H1 (cell line): ENCODE data around the gene HLA-E. TPM values are rescaled to one million over a fixed set of nuclear protein-coding genes. Genes with fewer than 3 reads are reported as not detected.

Source experiments
- CTCF ChIA-PET: fragments of 300-600 bp; sonication (Branson Sonifier 250); formaldehyde crosslinking; loops from one replicate; lab custom pipeline; 2021; ENCODE audit not compliant: partially characterized antibody; lab: Charles Lee
- POLR2A ChIA-PET: fragments of 300-600 bp; sonication (Branson Sonifier 250); formaldehyde crosslinking; loops from one replicate; lab custom pipeline; 2021; ENCODE audit warnings: inconsistent platforms; ENCODE audit not compliant: partially characterized antibody; lab: Charles Lee
- DNase-seq, 2 experiments: peaks; one replicate each; pipeline versions ENCODE4 v3.0.0 to v3.0.0-alpha.2; 2010 to 2022; ENCODE audit warnings: low spot score in 2 of 2, low read depth in 1 of 2, mixed read lengths in 1 of 2
- FAIRE-seq: peaks from 2 replicates; lab custom pipeline; 2011; peaks lifted over from hg19 to GRCh38; lab: Jason Lieb, UNC
- H2AFZ ChIP-seq: 2 replicates; pipeline ENCODE4 v1.8.1; 2012; ENCODE audit warnings: low read length, inconsistent platforms
- H2AK5ac ChIP-seq: 2 replicates; pipeline ENCODE4 v1.6.1; 2013; ENCODE audit warnings: low read depth, low read length
- H2BK120ac ChIP-seq: replicated peaks from 2 replicates; pipeline ENCODE3; 2013; ENCODE audit warnings: low read depth, low read length, inconsistent platforms
- H2BK12ac ChIP-seq: 2 replicates; pipeline ENCODE4 v1.6.1; 2013; ENCODE audit warnings: low read depth, low read length
- H2BK15ac ChIP-seq: 2 replicates; pipeline ENCODE4 v1.6.1; 2013; ENCODE audit warnings: low read length
- H2BK20ac ChIP-seq: 2 replicates; pipeline ENCODE4 v1.6.1; 2013; ENCODE audit warnings: low read length
- H2BK5ac ChIP-seq: 2 replicates; pipeline ENCODE4 v1.6.1; 2013; ENCODE audit warnings: low read depth, low read length
- H3K14ac ChIP-seq: 2 replicates; pipeline ENCODE4 v1.6.1; 2013; ENCODE audit warnings: inconsistent platforms; ENCODE audit not compliant: insufficient read length
- H3K18ac ChIP-seq: 2 replicates; pipeline ENCODE4 v1.6.1; 2013; ENCODE audit warnings: low read length; ENCODE audit errors: extremely low read depth
- H3K23ac ChIP-seq: 2 replicates; pipeline ENCODE4 v1.6.1; 2013; ENCODE audit warnings: inconsistent platforms; ENCODE audit not compliant: insufficient read length
- H3K23me2 ChIP-seq: 2 replicates; pipeline ENCODE4 v1.6.1; 2013; ENCODE audit warnings: low read depth, low read length
- H3K27ac ChIP-seq: 2 replicates; pipeline ENCODE4 v1.6.1; 2011; ENCODE audit warnings: low read depth, low read length, inconsistent platforms
- H3K27me3 ChIP-seq, 4 experiments: replicated peaks in 1 of 4; 1 replicate in 1 of 4; 2 replicates in 3 of 4; pipeline versions ENCODE4 v1.6.1 to v1.8.1; 2011 to 2013; ENCODE audit warnings: low read length in 3 of 4, mild to moderate bottlenecking in 3 of 4, inconsistent platforms in 2 of 4, mixed read lengths in 2 of 4, moderate library complexity in 1 of 4; ENCODE audit not compliant: control insufficient read depth in 3 of 4, insufficient read depth in 3 of 4; ENCODE audit errors: extremely low read depth in 1 of 4
- H3K36me3 ChIP-seq, 4 experiments: 2 replicates each; pipeline versions ENCODE4 v1.6.1 to v1.8.1; 2011 to 2013; ENCODE audit warnings: mild to moderate bottlenecking in 4 of 4, low read length in 3 of 4, moderate library complexity in 2 of 4, control low read depth in 1 of 4, inconsistent platforms in 1 of 4; ENCODE audit not compliant: insufficient read depth in 4 of 4, control insufficient read depth in 2 of 4
- H3K4ac ChIP-seq: replicated peaks from 2 replicates; pipeline ENCODE3; 2013; ENCODE audit warnings: low read length, low read depth, mixed read lengths, inconsistent platforms; ENCODE audit not compliant: insufficient read length
- H3K4me1 ChIP-seq, 4 experiments: replicated peaks in 1 of 4; 1 replicate in 1 of 4; 2 replicates in 3 of 4; pipeline versions ENCODE4 v1.6.1 to v1.8.1; 2011 to 2013; ENCODE audit warnings: low read length in 3 of 4, inconsistent platforms in 2 of 4, mixed read lengths in 1 of 4; ENCODE audit not compliant: insufficient read depth in 4 of 4, control insufficient read depth in 3 of 4
- H3K4me2 ChIP-seq, 2 experiments: 2 replicates each; pipeline versions ENCODE4 v1.6.1 to v1.8.1; 2011 to 2013; ENCODE audit warnings: low read depth in 2 of 2, low read length in 2 of 2, control low read depth in 1 of 2, inconsistent platforms in 1 of 2, mild to moderate bottlenecking in 1 of 2; ENCODE audit not compliant: insufficient read depth in 1 of 2
- H3K4me3 ChIP-seq, 4 experiments: fragments of 200-600, 300-600 bp in 1 of 4; sonication (generic), shearing (Covaris generic), sonication (Bioruptor Twin) in 1 of 4; 2 replicates each; pipeline versions ENCODE4 v1.5.1 to v1.8.1; 2011 to 2016; ENCODE audit warnings: low read length in 4 of 4, low read depth in 3 of 4, control low read depth in 2 of 4, inconsistent platforms in 2 of 4, mild to moderate bottlenecking in 2 of 4, mixed read lengths in 1 of 4, moderate library complexity in 1 of 4; ENCODE audit not compliant: insufficient read depth in 2 of 4; ENCODE audit errors: extremely low read depth in 1 of 4
- H3K56ac ChIP-seq: replicated peaks from 2 replicates; pipeline ENCODE3; 2013; ENCODE audit warnings: low read depth, mild to moderate bottlenecking, mixed read lengths, low read length, inconsistent platforms; ENCODE audit not compliant: insufficient read length
- H3K79me1 ChIP-seq: 2 replicates; pipeline ENCODE4 v1.6.1; 2013; ENCODE audit warnings: low read depth, low read length, control low read depth
- H3K79me2 ChIP-seq, 2 experiments: 2 replicates each; pipeline versions ENCODE4 v1.6.1 to v1.8.1; 2012 to 2013; ENCODE audit warnings: low read length in 2 of 2, mild to moderate bottlenecking in 2 of 2, inconsistent platforms in 1 of 2; ENCODE audit not compliant: insufficient read depth in 2 of 2, control insufficient read depth in 1 of 2
- H3K9ac ChIP-seq, 4 experiments: replicated peaks in 1 of 4; 1 replicate in 1 of 4; 2 replicates in 3 of 4; pipeline versions ENCODE4 v1.6.1 to v1.8.1; 2011 to 2013; ENCODE audit warnings: low read depth in 3 of 4, low read length in 3 of 4, control low read depth in 2 of 4, mild to moderate bottlenecking in 2 of 4, moderate library complexity in 2 of 4, inconsistent platforms in 1 of 4; ENCODE audit errors: extremely low read depth in 1 of 4
- H3K9me3 ChIP-seq, 2 experiments: 2 replicates each; pipeline versions ENCODE4 v1.6.1 to v1.8.1; 2012 to 2013; ENCODE audit warnings: mild to moderate bottlenecking in 2 of 2, moderate library complexity in 2 of 2, control low read depth in 1 of 2, inconsistent platforms in 1 of 2, low read depth in 1 of 2, low read length in 1 of 2, mixed read lengths in 1 of 2; ENCODE audit not compliant: insufficient read depth in 2 of 2
- H4K20me1 ChIP-seq, 2 experiments: replicated peaks in 1 of 2; 2 replicates each; pipeline versions ENCODE3 to v1.8.1; 2011 to 2013; ENCODE audit warnings: inconsistent platforms in 2 of 2, low read length in 2 of 2, mild to moderate bottlenecking in 1 of 2; ENCODE audit not compliant: insufficient read depth in 2 of 2, control insufficient read depth in 1 of 2
- H4K5ac ChIP-seq: 2 replicates; pipeline ENCODE4 v1.6.1; 2013; ENCODE audit warnings: low read length, low read depth, mixed read lengths, inconsistent platforms; ENCODE audit not compliant: insufficient read length
- H4K8ac ChIP-seq: 2 replicates; pipeline ENCODE4 v1.8.0; 2013; ENCODE audit warnings: mild to moderate bottlenecking, moderate library complexity, low read length, inconsistent platforms; ENCODE audit not compliant: insufficient read depth; ENCODE audit errors: extremely low read depth
- H4K91ac ChIP-seq: replicated peaks from 2 replicates; pipeline ENCODE3; 2013; ENCODE audit warnings: low read length, mixed read lengths, inconsistent platforms; ENCODE audit not compliant: insufficient read length
- CBX8 ChIP-seq: fragments of 300-800, 300-1000 bp; sonication (generic); IDR thresholded peaks from 2 replicates; pipeline ENCODE4 v1.7.1; 2016; ENCODE audit warnings: low read depth, low read length, borderline replicate concordance
- EP300 ChIP-seq, 2 experiments: IDR thresholded peaks; 1 replicate in 1 of 2; 2 replicates in 1 of 2; pipeline ENCODE4 v1.6.1; 2011 to 2012; ENCODE audit warnings: low read depth in 2 of 2, low read length in 2 of 2, mild to moderate bottlenecking in 2 of 2, borderline replicate concordance in 1 of 2, inconsistent platforms in 1 of 2, moderate library complexity in 1 of 2
- SAP30 ChIP-seq: fragments of 300-600 bp; sonication (generic); IDR thresholded peaks from 2 replicates; pipeline ENCODE4 v1.7.1; 2012; ENCODE audit warnings: low read length, moderate library complexity, mild to moderate bottlenecking, inconsistent platforms; ENCODE audit not compliant: insufficient read depth, insufficient replicate concordance
- TAF7 ChIP-seq: optimal IDR thresholded peaks from 2 replicates; pipeline ENCODE3; 2011; ENCODE audit warnings: low read depth, mild to moderate bottlenecking, inconsistent platforms, low read length, moderate library complexity, borderline replicate concordance
- TCF12 ChIP-seq: IDR thresholded peaks from 2 replicates; pipeline ENCODE4 v1.6.1; 2011; ENCODE audit warnings: low read depth, mild to moderate bottlenecking, low read length
- WGBS, 2 experiments: shearing (Covaris generic) in 1 of 2; methylation state at CpG; one replicate each; pipeline versions ENCODE4 v1.1.6 to v1.1.7; 2013 to 2015; ENCODE audit warnings: low lambda C conversion rate in 2 of 2, mixed read lengths in 2 of 2, inconsistent platforms in 1 of 2, low coverage in 1 of 2, missing lambda C conversion rate in 1 of 2; ENCODE audit not compliant: insufficient replicate concordance in 2 of 2, insufficient coverage in 1 of 2, insufficient read length in 1 of 2; ENCODE audit errors: extremely low coverage in 1 of 2, missing lambda C conversion rate in 1 of 2; 5-methylcytosine and 5-hydroxymethylcytosine counted together
- polyA plus RNA-seq, 7 experiments: library from polyadenylated mRNA; depleted of rRNA in 3 of 7; stranded (reverse) in 5 of 7; unstranded in 2 of 7; fragments of >200 nt in 5 of 7; fragments of 200-250 nt in 2 of 7; gene quantifications; 1 replicate in 5 of 7; 2 replicates in 1 of 7; 4 replicates in 1 of 7; pipeline versions ENCODE4 v1.2.1 to v1.2.3, GENCODE V29; 2011 to 2013; ENCODE audit warnings: missing spikeins in 2 of 7, mixed read lengths in 2 of 7
- total RNA-seq: library from RNA; stranded (reverse); fragmentation: NEBNext Ultra II Directional; extraction: Animal tissue kit (Norgen Biotek cat#: 25700); gene quantifications from 2 replicates; pipeline ENCODE4 v1.2.1, GENCODE V29; 2021

The HLA-E gene
- total and polyA plus RNA-seq, 2 of the 8 experiments (the other 6 are each of a cell fraction or from before 2014, with no cell fraction given): 20.2 to 28.0 TPM

- H2AFZ ChIP-seq: no peak overlapping the region
- H4K5ac ChIP-seq: no peak overlapping the region
- no peak overlapping the region for H3K4ac ChIP-seq
- WGBS, 2 experiments: 70% methylated on average over 9 of the region's 9 CpGs; no CpG with 5 or more reads in 1 of the 2 experiments
- TF ChIP-seq EP300 (IDR thresholded peaks at IDR 0.05; ENCODE audit: borderline replicate concordance in 1 of 2, low read depth in 2 of 2, low read length in 2 of 2) (no peak), TAF7 (no peak), SAP30 (no peak), TCF12 (no peak), CBX8 (no peak)
- no peak overlapping the region for H3K27ac ChIP-seq
- no peak overlapping the region for H3K4me3 ChIP-seq
- no peak overlapping the region for H3K4me2 ChIP-seq
- H2BK15ac ChIP-seq: no peak overlapping the region
- no peaks in the 10 kb centered on the region for H3K79me2 ChIP-seq
- peaks cover 0 to 5% of the 10 kb centered on the region in 2 experiments for H4K20me1 ChIP-seq
- H3K9me3 ChIP-seq: peaks cover 0 to 10% of the 10 kb centered on the region in 2 experiments; a peak in 1 of 4 replicates
- no peak overlapping the region for H3K9ac ChIP-seq
- H2AK5ac ChIP-seq: no peak overlapping the region
- CTCF ChIA-PET: interaction anchor here (0.5 to 1.6 kb wide), 7 partner anchors 10 to 1139 kb away, joined by 3 to 8 read pairs (median 4); no protein-coding TSS in a partner anchor
- no peaks in the 10 kb centered on the region for H3K36me3 ChIP-seq
- H3K18ac ChIP-seq: no peak overlapping the region
- POLR2A ChIA-PET: interaction anchor here (2.1 kb wide), 1 partner anchor 10 kb away, joined by 5 read pairs; no protein-coding TSS in a partner anchor
- no peak overlapping the region for H2BK120ac ChIP-seq
- H3K27me3 ChIP-seq: peaks cover 33 to 84% (median 73%) of the 10 kb centered on the region in 4 experiments
- H4K8ac ChIP-seq: no peak overlapping the region
- H4K91ac ChIP-seq: no peak overlapping the region
- no peak overlapping the region for H2BK5ac ChIP-seq
- H2BK12ac ChIP-seq: no peak overlapping the region
- peaks cover 6% of the 10 kb centered on the region; the same call in 1 of the 2 replicates for H3K23me2 ChIP-seq
- no peaks in the 10 kb centered on the region for H3K4me1 ChIP-seq
- no peak overlapping the region for H3K23ac ChIP-seq
- H2BK20ac ChIP-seq: no peak overlapping the region
- no peaks in the 10 kb centered on the region for H3K79me1 ChIP-seq
- H3K14ac ChIP-seq: no peak overlapping the region
- DNase-seq: no peak
- FAIRE-seq: no peak
- no peak overlapping the region for H3K56ac ChIP-seq
Measured at GRCh38 chr6:30463242-30463641, 26.1 kb upstream of the HLA-E start.
